KMS-11 (cell line): ENCODE data around the gene DPP4.

Source experiments
- H2AFZ ChIP-seq: fragments of 200-600 bp; sonication (generic); 2 replicates; pipeline ENCODE4 v1.6.1; 2016; ENCODE audit warnings: antibody characterized with exemption, mixed run types, low read depth
- H3K27ac ChIP-seq: fragments of 200-600 bp; sonication (generic); 2 replicates; pipeline ENCODE4 v1.6.1; 2016; ENCODE audit warnings: mild to moderate bottlenecking, mixed run types
- H3K27me3 ChIP-seq: fragments of 200-600 bp; sonication (generic); 2 replicates; pipeline ENCODE4 v1.6.1; 2017; ENCODE audit warnings: mild to moderate bottlenecking, low read depth, mixed run types, moderate library complexity; ENCODE audit not compliant: insufficient read depth
- H3K36me3 ChIP-seq: fragments of 200-600 bp; sonication (generic); 2 replicates; pipeline ENCODE4 v1.6.1; 2017; ENCODE audit warnings: mild to moderate bottlenecking, mixed run types; ENCODE audit not compliant: insufficient read depth
- H3K4me1 ChIP-seq: fragments of 200-600 bp; sonication (generic); 2 replicates; pipeline ENCODE4 v1.6.1; 2016; ENCODE audit warnings: mild to moderate bottlenecking, low read depth, mixed run types; ENCODE audit not compliant: poor library complexity, severe bottlenecking
- H3K4me2 ChIP-seq: fragments of 200-600 bp; sonication (generic); 2 replicates; pipeline ENCODE4 v1.7.0; 2016; ENCODE audit warnings: mild to moderate bottlenecking, mixed run types
- H3K4me3 ChIP-seq: fragments of 200-600 bp; sonication (generic); IDR thresholded peaks from 2 replicates; pipeline ENCODE4 v1.6.1; 2017; ENCODE audit warnings: low read depth, low read length, mixed read lengths; ENCODE audit not compliant: insufficient read depth
- H3K79me2 ChIP-seq: fragments of 200-600 bp; sonication (generic); 2 replicates; pipeline ENCODE4 v1.6.1; 2016; ENCODE audit warnings: low read depth, mixed run types; ENCODE audit not compliant: insufficient read depth
- H3K9ac ChIP-seq: fragments of 200-600 bp; sonication (generic); 2 replicates; pipeline ENCODE4 v1.6.1; 2016; ENCODE audit warnings: mild to moderate bottlenecking, mixed run types
- H4K20me1 ChIP-seq: fragments of 200-600 bp; sonication (generic); 2 replicates; pipeline ENCODE4 v1.6.1; 2016; ENCODE audit warnings: mild to moderate bottlenecking, mixed run types; ENCODE audit not compliant: insufficient read depth
- TF ChIP-seq, protein P1 (sequence below): fragments of 200-600 bp; sonication (generic); conservative IDR thresholded peaks from 2 replicates; pipeline ENCODE4 v1.6.1; 2017; ENCODE audit warnings: low read depth, mild to moderate bottlenecking, antibody characterized with exemption, low read length, moderate library complexity, mixed read lengths

The DPP4 gene

DNA sequence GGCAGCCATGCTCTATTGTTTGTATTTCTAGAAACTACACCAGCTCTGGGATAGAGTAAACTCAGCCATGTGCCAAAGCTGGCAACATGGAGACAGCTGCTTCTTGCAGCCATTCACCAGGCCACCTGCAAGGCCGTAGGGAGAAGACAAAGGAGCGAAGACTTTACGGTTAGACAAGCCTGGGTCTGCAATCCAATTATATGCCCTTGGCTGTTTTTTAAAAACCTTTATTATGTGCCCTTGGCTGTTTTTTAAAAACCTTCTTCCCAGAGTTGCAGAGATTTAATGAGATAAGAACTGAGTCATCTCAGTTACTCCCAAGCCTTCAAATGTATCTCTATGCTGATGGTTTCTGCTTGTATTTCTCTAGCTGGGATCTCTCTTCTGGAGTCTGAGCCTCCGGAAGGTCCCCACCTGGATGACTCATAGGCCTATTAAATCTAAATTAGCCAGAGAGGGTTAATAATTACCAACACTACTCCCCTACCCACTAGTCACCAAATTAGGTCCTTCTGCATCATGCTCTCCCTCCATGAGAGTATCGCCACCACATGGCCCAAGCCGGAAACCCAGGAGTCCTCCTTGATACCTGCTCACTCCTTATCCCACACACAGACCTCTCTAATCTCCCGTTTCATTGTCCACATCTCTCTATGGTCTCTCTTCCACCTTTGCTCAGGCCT is 17.5 kb upstream of the DPP4 start:
- H2AFZ ChIP-seq: no peak overlapping the region
- H3K36me3 ChIP-seq: no peaks in the 10 kb centered on the region
- H3K4me2 ChIP-seq: no peak overlapping the region
- H3K79me2 ChIP-seq: no peaks in the 10 kb centered on the region
- H3K27ac ChIP-seq: no peak overlapping the region
- H3K9ac ChIP-seq: no peak overlapping the region
- TF ChIP-seq, protein P1, sequence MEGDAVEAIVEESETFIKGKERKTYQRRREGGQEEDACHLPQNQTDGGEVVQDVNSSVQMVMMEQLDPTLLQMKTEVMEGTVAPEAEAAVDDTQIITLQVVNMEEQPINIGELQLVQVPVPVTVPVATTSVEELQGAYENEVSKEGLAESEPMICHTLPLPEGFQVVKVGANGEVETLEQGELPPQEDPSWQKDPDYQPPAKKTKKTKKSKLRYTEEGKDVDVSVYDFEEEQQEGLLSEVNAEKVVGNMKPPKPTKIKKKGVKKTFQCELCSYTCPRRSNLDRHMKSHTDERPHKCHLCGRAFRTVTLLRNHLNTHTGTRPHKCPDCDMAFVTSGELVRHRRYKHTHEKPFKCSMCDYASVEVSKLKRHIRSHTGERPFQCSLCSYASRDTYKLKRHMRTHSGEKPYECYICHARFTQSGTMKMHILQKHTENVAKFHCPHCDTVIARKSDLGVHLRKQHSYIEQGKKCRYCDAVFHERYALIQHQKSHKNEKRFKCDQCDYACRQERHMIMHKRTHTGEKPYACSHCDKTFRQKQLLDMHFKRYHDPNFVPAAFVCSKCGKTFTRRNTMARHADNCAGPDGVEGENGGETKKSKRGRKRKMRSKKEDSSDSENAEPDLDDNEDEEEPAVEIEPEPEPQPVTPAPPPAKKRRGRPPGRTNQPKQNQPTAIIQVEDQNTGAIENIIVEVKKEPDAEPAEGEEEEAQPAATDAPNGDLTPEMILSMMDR: no peak
- no peak overlapping the region for H3K4me3 ChIP-seq
- no peaks in the 10 kb centered on the region for H4K20me1 ChIP-seq
- no peaks in the 10 kb centered on the region for H3K4me1 ChIP-seq
- H3K27me3 ChIP-seq: no peaks in the 10 kb centered on the region

DNA sequence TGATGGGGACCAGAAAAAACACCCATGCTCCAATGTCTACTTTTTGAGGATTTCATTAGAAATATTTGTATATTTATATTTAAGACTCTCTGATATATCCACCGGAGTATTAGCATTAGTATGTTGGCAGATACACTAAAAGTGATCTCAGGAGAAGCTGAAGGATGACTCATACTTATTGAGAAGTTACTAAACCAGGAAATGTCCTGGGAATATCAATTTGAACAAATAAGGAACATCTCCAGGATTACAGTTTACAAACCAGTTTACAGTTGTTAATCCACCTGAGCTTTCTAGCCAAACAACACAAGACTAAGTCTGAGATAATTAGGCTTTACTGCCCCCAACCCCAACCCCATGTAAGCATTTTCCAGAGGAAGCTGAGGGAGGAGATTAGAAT is 16.1 kb upstream of the DPP4 start:
- no peaks in the 10 kb centered on the region for H3K79me2 ChIP-seq
- no peaks in the 10 kb centered on the region for H3K4me1 ChIP-seq
- no peaks in the 10 kb centered on the region for H4K20me1 ChIP-seq
- TF ChIP-seq, protein P1: no peak
- H3K4me3 ChIP-seq: no peak overlapping the region
- H3K4me2 ChIP-seq: no peak overlapping the region
- no peak overlapping the region for H3K27ac ChIP-seq
- H3K9ac ChIP-seq: no peak overlapping the region
- no peaks in the 10 kb centered on the region for H3K36me3 ChIP-seq
- H2AFZ ChIP-seq: no peak overlapping the region
- H3K27me3 ChIP-seq: no peaks in the 10 kb centered on the region

DNA sequence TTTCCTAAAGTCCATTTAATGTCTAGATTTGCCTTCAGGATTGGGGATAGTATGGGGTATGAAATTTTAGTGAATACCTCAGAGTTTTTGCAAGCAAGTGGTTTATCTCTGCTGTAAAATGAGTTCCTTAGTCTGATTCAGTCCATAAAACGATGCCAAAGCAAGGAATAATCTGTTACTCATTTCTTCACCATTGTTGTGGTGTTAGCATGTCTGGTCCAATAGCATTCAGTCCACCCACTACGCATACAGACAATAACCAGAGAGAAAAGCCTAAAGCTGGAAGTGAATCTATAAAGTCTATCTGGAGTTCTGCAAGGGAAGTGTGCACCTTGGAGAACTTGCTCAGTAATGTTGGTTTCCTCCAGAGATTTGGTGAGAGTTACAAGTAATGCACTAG is 12.9 kb upstream of the DPP4 start:
- H3K4me1 ChIP-seq: no peaks in the 10 kb centered on the region
- H3K79me2 ChIP-seq: no peaks in the 10 kb centered on the region
- TF ChIP-seq, protein P1: no peak
- H4K20me1 ChIP-seq: no peaks in the 10 kb centered on the region
- H3K4me2 ChIP-seq: no peak overlapping the region
- no peaks in the 10 kb centered on the region for H3K36me3 ChIP-seq
- no peak overlapping the region for H3K27ac ChIP-seq
- no peaks in the 10 kb centered on the region for H3K27me3 ChIP-seq
- no peak overlapping the region for H2AFZ ChIP-seq
- no peak overlapping the region for H3K4me3 ChIP-seq
- H3K9ac ChIP-seq: no peak overlapping the region

DNA sequence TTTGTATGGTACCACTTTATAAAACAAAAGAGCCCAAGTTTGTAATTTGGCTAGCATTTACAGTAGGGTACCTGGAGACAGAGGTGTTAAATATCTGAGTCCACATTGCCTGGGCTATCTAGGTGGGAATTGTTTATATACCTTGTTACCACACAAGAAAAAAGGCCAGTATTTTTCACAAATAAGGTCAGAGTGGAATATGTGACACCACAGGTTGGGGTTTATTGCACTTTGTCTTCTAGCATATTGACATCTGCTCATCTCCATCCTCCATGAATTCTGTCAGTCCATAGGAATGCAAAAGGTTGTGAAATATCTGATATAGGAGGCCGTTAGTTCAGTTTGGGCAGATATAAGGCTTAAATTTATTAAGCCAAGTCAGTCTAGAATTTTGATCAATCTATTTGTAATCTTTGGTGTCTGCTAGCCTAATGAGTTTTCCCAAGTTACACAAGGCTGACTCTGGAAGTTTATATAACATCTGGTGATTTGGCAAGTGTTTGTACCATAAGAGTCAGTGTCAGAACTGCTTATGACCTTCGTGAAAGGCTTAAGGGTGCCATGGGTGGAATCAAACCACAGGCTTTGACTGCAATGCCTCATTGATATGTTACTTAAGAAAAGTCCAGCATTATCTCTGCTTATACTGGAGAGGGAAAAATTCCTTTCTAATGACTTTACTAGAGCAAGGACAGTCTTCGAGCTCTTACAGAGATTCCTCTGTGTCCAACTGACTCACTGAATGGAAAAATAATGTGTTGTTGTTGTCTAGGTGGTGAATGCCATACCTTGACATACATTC is 11.3 kb upstream of the DPP4 start:
- Histone ChIP-seq H3K9ac (no peak overlapping the region), H3K4me1 (no peaks in the 10 kb centered on the region), H2AFZ (no peak overlapping the region), H3K79me2 (no peaks in the 10 kb centered on the region), H3K4me2 (no peak overlapping the region), H3K27ac (no peak overlapping the region), H3K27me3 (no peaks in the 10 kb centered on the region), H4K20me1 (no peaks in the 10 kb centered on the region), H3K36me3 (no peaks in the 10 kb centered on the region), H3K4me3 (no peak overlapping the region)
- TF ChIP-seq, protein P1: no peak
